LNCAP (cell line): Measurements from ENCODE around the gene TNFRSF8.

Source experiments
- CTCF ChIP-seq: fragments of 450-650 bp; IDR thresholded peaks from 2 replicates; pipeline ENCODE4 v1.5.1; 2017; ENCODE audit warnings: mild to moderate bottlenecking

Gene TNFRSF8

GRCh38 chr1:12134716-12135115, 71.6 kb downstream of the TNFRSF8 start:
- TF ChIP-seq CTCF, result no peak

GRCh38 chr1:12135612-12136011, 72.5 kb downstream of the TNFRSF8 start:
- TF ChIP-seq CTCF, result no peak

GRCh38 chr1:12136916-12137610, 74.0 kb downstream of the TNFRSF8 start:
- no peak for TF ChIP-seq CTCF

- TF ChIP-seq CTCF, result no peak
Observed at GRCh38 chr1:12138196-12139168, 75.4 kb downstream of the TNFRSF8 start.

- TF ChIP-seq CTCF, result no peak
Observed at GRCh38 chr1:12140016-12140415, 76.9 kb downstream of the TNFRSF8 start.

GRCh38 chr1:12140515-12141162, 77.5 kb downstream of the TNFRSF8 start:
- no peak for TF ChIP-seq CTCF

GRCh38 chr1:12141163-12141850, 78.2 kb downstream of the TNFRSF8 start:
- TF ChIP-seq CTCF, result no peak
